ENCODE data around the gene P3H1. TPM values are rescaled to one million over a fixed set of nuclear protein-coding genes. Genes with fewer than 3 reads are reported as not detected.

P3H1 gene
- total RNA-seq, 2 experiments from 2014 or later = 40.1 to 43.3 TPM

GRCh38 chr1:42703888-42704464 is 62.9 kb downstream of the P3H1 start:
- Mint-ChIP-seq H3K27ac (no peak overlapping the region), H3K36me3 (ENCODE audit: low read depth) (peaks cover 91% of the 10 kb centered on the region), H3K27me3 (no peaks in the 10 kb centered on the region), H3K9me3 (no peaks in the 10 kb centered on the region), H3K4me1 (no peaks in the 10 kb centered on the region), H3K4me3 (no peak overlapping the region)
- DNase-seq = no peak
- ChIA-PET CTCF (interaction anchor here (0.6 kb wide), 1 partner anchor 42 kb away, joined by 3 read pairs; no protein-coding TSS in a partner anchor), POLR2A (no interaction called here)

- H3K4me1 Mint-ChIP-seq = peaks cover 4% of the 10 kb centered on the region
- no peaks in the 10 kb centered on the region for H3K27me3 Mint-ChIP-seq
- no peak for DNase-seq
- H3K9me3 Mint-ChIP-seq = no peaks in the 10 kb centered on the region
- H3K27ac Mint-ChIP-seq = no peak overlapping the region
- H3K36me3 Mint-ChIP-seq (ENCODE audit: low read depth) = peaks cover 98% of the 10 kb centered on the region
- no peak overlapping the region for H3K4me3 Mint-ChIP-seq
- ChIA-PET POLR2A (no interaction called here), CTCF (no interaction called here)
Observed at GRCh38 chr1:42700006-42700405, 66.8 kb downstream of the P3H1 start.

- Mint-ChIP-seq H3K27me3 (no peaks in the 10 kb centered on the region), H3K9me3 (no peaks in the 10 kb centered on the region)
- POLR2A ChIA-PET = interaction anchor here (1.0 kb wide), 1 partner anchor 40 kb away, joined by 5 read pairs; the partner anchor contains the start of gene PPIH
Observed at GRCh38 chr1:42698081-42698813, 68.6 kb downstream of the P3H1 start.

More at GRCh38 chr1:42698081-42698813, 68.6 kb downstream of the P3H1 start:
- no peak overlapping the region for H3K4me3 Mint-ChIP-seq
- peaks cover 96% of the 10 kb centered on the region for H3K36me3 Mint-ChIP-seq (ENCODE audit: low read depth)
- no peak for DNase-seq
- CTCF ChIA-PET = no interaction called here
- H3K27ac Mint-ChIP-seq = no peak overlapping the region
- peaks cover 16% of the 10 kb centered on the region for H3K4me1 Mint-ChIP-seq

Other genes starting within 250 kb of the P3H1 start
- 10 to 100 TPM; 71.3 to 71.4 TPM for gene PPIH, start 108.6 kb downstream of the P3H1 start, total RNA-seq
- 100 to 1,000 TPM; 575 to 580 TPM for gene YBX1, start 84.6 kb downstream of the P3H1 start, total RNA-seq
- not detected for gene CLDN19, start 26.8 kb downstream of the P3H1 start, total RNA-seq
- gene C1orf50, start 221 bp upstream of the P3H1 start, total RNA-seq = 1 to 10 TPM; 7.1 to 7.2 TPM
- gene TMEM269, start 18.0 kb upstream of the P3H1 start, total RNA-seq = not detected
- gene ERMAP, start 50.1 kb upstream of the P3H1 start, total RNA-seq = 1 to 10 TPM; 5.0 to 5.9 TPM
- gene SVBP, start 50.4 kb upstream of the P3H1 start, total RNA-seq = 10 to 100 TPM; 17.4 to 19.2 TPM
- 10 to 100 TPM; 10.4 to 12.6 TPM for gene ZNF691, start 79.6 kb upstream of the P3H1 start, total RNA-seq
- 100 to 1,000 TPM; 153 TPM for gene SLC2A1, start 191.8 kb upstream of the P3H1 start, total RNA-seq